ENCODE measurements around the gene CNFN. TPM values are rescaled to one million over a fixed set of nuclear protein-coding genes. Genes with fewer than 3 reads are reported as not detected.

Gene CNFN
- total and polyA plus RNA-seq, 8 donors: 0.32 to 4.2 (median 0.70) TPM; not detected in 1

DNA sequence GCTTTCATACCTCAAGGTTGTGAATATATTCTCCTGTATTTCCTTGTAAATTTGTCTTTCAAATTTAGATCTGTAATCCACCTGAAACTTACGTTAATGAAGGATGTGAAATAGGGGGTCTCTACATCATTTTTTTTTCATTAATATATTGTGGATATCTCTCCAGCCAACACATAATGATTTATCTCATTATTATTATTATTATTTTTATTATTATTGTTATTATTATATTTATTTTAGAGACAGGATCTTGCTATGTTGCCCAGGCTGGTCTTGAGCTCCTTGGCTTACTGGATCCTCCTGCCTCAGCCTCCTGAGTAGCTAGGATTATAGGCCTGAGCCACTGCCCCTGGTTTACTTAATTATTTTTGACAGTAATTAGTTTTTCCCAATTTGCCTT is 41.4 kb upstream of the CNFN start:
- no peak for ATAC-seq
- FAIRE-seq: no peak
- Histone ChIP-seq H3K27ac (no peak overlapping the region), H3K4me3 (no peak overlapping the region), H3K4me1 (peaks cover 0 to 6% (median 5%) of the 10 kb centered on the region in 3 donors), H3K27me3 (no peaks in the 10 kb centered on the region), H3K9me3 (no peaks in the 10 kb centered on the region), H3K36me3 (no peaks in the 10 kb centered on the region)
- intact Hi-C loops (cut with DNase I): loop anchor here in 1 of 3 donors (10.0 kb wide), 1 partner anchor 187 kb away; the partner anchor contains the start of gene GSK3A
- DNase-seq: no peak
- TF ChIP-seq, protein P1, sequence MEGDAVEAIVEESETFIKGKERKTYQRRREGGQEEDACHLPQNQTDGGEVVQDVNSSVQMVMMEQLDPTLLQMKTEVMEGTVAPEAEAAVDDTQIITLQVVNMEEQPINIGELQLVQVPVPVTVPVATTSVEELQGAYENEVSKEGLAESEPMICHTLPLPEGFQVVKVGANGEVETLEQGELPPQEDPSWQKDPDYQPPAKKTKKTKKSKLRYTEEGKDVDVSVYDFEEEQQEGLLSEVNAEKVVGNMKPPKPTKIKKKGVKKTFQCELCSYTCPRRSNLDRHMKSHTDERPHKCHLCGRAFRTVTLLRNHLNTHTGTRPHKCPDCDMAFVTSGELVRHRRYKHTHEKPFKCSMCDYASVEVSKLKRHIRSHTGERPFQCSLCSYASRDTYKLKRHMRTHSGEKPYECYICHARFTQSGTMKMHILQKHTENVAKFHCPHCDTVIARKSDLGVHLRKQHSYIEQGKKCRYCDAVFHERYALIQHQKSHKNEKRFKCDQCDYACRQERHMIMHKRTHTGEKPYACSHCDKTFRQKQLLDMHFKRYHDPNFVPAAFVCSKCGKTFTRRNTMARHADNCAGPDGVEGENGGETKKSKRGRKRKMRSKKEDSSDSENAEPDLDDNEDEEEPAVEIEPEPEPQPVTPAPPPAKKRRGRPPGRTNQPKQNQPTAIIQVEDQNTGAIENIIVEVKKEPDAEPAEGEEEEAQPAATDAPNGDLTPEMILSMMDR (IDR thresholded peaks at IDR 0.05): no peak
- WGBS, 2 donors: 89 to 95% methylated on average over 1 of the region's 1 CpG

DNA sequence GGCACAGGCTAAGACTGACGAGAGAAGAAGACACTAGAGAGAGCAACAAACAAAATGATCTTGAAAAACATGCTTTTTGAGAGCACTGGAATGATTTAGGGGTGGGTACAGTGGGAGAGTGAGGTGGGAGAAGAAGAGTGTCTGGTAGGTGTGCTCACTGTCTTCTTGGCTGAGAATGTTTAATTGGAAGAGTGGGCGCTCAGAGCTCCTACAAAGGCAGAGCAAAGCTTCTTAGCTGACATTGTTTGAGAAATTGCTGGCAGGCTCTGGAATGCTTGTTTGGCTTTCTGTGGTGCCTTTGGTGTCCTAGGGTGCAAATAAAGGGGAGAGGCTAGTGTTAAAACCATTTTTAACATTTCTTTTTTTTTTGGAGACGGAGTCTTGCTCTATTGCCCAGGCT is 38.6 kb upstream of the CNFN start:
- FAIRE-seq: no peak
- 91% methylated on average over 3 of the region's 3 CpGs for WGBS, 2 donors
- TF ChIP-seq, protein P1 (IDR thresholded peaks at IDR 0.05): no peak

DNA sequence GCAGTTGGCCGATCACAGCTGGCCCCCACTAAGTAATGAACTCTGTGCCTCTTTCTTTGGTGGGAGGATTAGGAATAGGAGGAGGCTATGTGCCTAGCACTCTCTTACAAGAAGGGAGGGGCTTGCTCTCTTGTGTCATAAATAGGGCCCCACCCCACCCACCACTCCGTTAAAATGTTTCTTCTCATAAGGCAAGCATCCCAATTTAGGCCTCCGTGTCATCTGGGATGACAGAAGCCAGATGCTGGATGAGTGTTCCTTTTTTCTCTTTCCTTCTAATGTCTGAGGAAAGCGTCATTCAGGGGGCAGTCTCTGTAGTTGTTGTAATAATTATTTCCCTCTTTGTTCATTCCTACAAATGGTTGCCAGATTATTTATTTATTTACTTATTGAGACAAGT is 37.2 kb upstream of the CNFN start, which contains the start of gene LIPE:
Gene LIPE (minus strand): TSS at position 76 of the 400 bp plus-strand sequence. CDS start 239 bp downstream, outside the sequence.
- no peaks in the 10 kb centered on the region for H3K27me3 ChIP-seq
- intact Hi-C loops (cut with DNase I): no loop called here
- H3K36me3 ChIP-seq: no peaks in the 10 kb centered on the region
- no peak within 1 kb of the TSS for H3K27ac ChIP-seq
- WGBS, 2 donors: 73 to 83% methylated on average over 4 of the region's 4 CpGs
- no peaks in the 10 kb centered on the region for H3K9me3 ChIP-seq
- DNase-seq: no peak
- H3K4me3 ChIP-seq: no peak within 1 kb of the TSS
- no peak for ATAC-seq
- peaks cover 0 to 8% (median 0%) of the 10 kb centered on the region in 3 donors for H3K4me1 ChIP-seq
- TF ChIP-seq, protein P1 (IDR thresholded peaks at IDR 0.05): no peak
- FAIRE-seq: no peak

More for the DNA sequence above, 38.6 kb upstream of the CNFN start:
- Histone ChIP-seq H3K27ac (no peak overlapping the region), H3K9me3 (no peaks in the 10 kb centered on the region), H3K4me3 (no peak overlapping the region), H3K36me3 (no peaks in the 10 kb centered on the region), H3K27me3 (no peaks in the 10 kb centered on the region), H3K4me1 (peaks cover 0 to 13% (median 6%) of the 10 kb centered on the region in 3 donors)
- intact Hi-C loops (cut with DNase I): no loop called here
- no peak for ATAC-seq
- DNase-seq: no peak

DNA sequence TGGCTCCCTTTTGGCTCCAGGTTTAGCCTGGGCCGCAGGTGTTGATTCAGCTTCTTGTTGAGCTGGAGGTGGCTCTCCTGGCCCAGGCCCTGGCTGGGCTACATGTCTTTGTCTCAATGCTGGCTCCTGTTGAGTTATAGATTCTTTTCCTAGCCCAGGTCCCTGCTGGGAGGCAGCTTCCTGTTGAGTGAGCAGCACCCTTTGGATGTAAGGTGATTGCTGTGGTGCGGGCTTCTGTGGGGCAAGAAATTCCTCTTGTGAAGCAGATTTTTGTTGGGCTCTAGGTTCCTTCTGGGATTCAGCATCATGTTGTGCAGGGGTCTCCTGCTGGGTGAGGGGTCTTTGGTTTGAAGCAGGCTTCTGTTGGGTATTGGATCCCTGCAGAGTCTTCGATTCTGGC is 36.5 kb upstream of the CNFN start:
- DNase-seq (no peak), ATAC-seq (no peak), FAIRE-seq (no peak)
- WGBS, 2 donors: 89 to 94% methylated on average over 3 of the region's 3 CpGs
- intact Hi-C loops (cut with DNase I): no loop called here
- Histone ChIP-seq H3K27me3 (no peaks in the 10 kb centered on the region), H3K4me3 (no peak overlapping the region), H3K9me3 (no peaks in the 10 kb centered on the region), H3K27ac (no peak overlapping the region), H3K36me3 (no peaks in the 10 kb centered on the region), H3K4me1 (peaks cover 0 to 8% (median 0%) of the 10 kb centered on the region in 3 donors)
- TF ChIP-seq, protein P1 (IDR thresholded peaks at IDR 0.05): no peak

DNA sequence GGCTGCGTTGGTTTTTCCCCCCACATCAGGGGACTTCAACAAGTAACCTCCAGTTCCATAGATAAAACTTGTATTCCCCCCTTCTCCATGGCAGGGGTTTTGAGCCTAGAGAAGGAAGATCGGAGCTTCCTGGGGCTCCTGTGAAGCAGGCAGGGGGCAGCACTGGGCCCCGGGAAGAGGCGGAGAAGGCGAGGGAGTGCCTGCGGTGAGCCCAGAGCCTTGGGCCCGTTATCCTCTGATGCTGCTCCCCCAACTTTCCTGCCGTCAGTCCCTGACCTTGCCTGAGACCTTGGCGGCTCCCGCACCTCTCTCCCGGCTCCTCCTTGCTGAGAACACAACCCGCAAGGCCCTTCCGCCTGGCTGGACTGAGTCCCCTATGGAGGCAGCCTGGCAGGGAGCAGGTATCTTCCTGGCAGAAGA is 34.6 kb upstream of the CNFN start:
- WGBS, 2 donors: 44 to 46% methylated on average over 13 of the region's 13 CpGs
- TF ChIP-seq, protein P1 (IDR thresholded peaks at IDR 0.05): no peak
- H3K4me3 ChIP-seq: no peak overlapping the region
- H3K27ac ChIP-seq: no peak overlapping the region
- intact Hi-C loops (cut with DNase I): no loop called here
- FAIRE-seq (no peak), DNase-seq (no peak), ATAC-seq (no peak)
- H3K27me3 ChIP-seq: no peaks in the 10 kb centered on the region
- H3K36me3 ChIP-seq: no peaks in the 10 kb centered on the region
- H3K9me3 ChIP-seq: no peaks in the 10 kb centered on the region
- peaks cover 0 to 8% (median 0%) of the 10 kb centered on the region in 3 donors for H3K4me1 ChIP-seq

Data from pancreas (tissue), 10 donors.